GM12878 (cell line): ENCODE data around the gene WWOX. TPM values are rescaled to one million over a fixed set of nuclear protein-coding genes. Genes with fewer than 3 reads are reported as not detected.

Experiments used
- ATAC-seq: fragments of 200-7000 bp; cut with Tn5 transposase; 3 replicates; pipeline ENCODE4 v1.9.1; 2020; ENCODE audit warnings: mild to moderate bottlenecking, moderate library complexity
- BruUV-seq: library from RNA; stranded (reverse); fragments of 400-500 nt; replicated peaks from 2 replicates; lab custom pipeline; 2021; lab: Mats Ljungman, UMichigan
- CTCF ChIA-PET: fragments of 300-600 bp; sonication (Branson Sonifier 250); formaldehyde crosslinking; extraction: SDS; loops from one replicate; lab custom pipeline; 2021; ENCODE audit warnings: inconsistent platforms; lab: Yijun Ruan, JAX
- POLR2A ChIA-PET: fragments of 350-600 bp; formaldehyde crosslinking; extraction: SDS; loops from one replicate; lab custom pipeline; 2021; ENCODE audit warnings: inconsistent platforms; lab: Charles Lee
- RAD21 ChIA-PET: fragments of 300-600 bp; sonication (Branson Sonifier 250); formaldehyde crosslinking; loops from one replicate; lab custom pipeline; 2023; ENCODE audit warnings: antibody characterized with exemption; ENCODE audit not compliant: unreplicated experiment; lab: Charles Lee
- SMC1A ChIA-PET: fragments of 300-600 bp; sonication (Branson Sonifier 250); formaldehyde crosslinking; loops from one replicate; lab custom pipeline; 2023; ENCODE audit not compliant: unreplicated experiment, uncharacterized antibody; lab: Charles Lee
- DNase-seq: peaks from one replicate; pipeline ENCODE4 v3.0.0-alpha.2; 2011; ENCODE audit warnings: low read depth, low spot score
- FAIRE-seq: peaks from 3 replicates; lab custom pipeline; 2011; peaks lifted over from hg19 to GRCh38; lab: Jason Lieb, UNC
- H2AFZ ChIP-seq: 2 replicates; pipeline ENCODE4 v1.6.0; 2011; ENCODE audit warnings: low read depth, low read length, control low read depth; ENCODE audit not compliant: control insufficient read depth
- H3K27ac ChIP-seq: 2 replicates; pipeline ENCODE4 v1.5.1; 2011; ENCODE audit warnings: control low read depth; ENCODE audit not compliant: control insufficient read depth, insufficient read depth
- H3K27me3 ChIP-seq, 2 experiments: replicated peaks in 1 of 2; 2 replicates each; pipeline versions ENCODE4 v1.6.0 to v1.6.1; 2011; ENCODE audit warnings: low read length in 1 of 2; ENCODE audit not compliant: control insufficient read depth in 2 of 2, insufficient read depth in 2 of 2
- H3K36me3 ChIP-seq, 2 experiments: 2 replicates each; pipeline ENCODE4 v1.5.1; 2011; ENCODE audit warnings: low read length in 1 of 2; ENCODE audit not compliant: control insufficient read depth in 2 of 2, insufficient read depth in 2 of 2
- H3K4me1 ChIP-seq: 2 replicates; pipeline ENCODE4 v1.6.1; 2011; ENCODE audit warnings: mild to moderate bottlenecking, low read length, moderate library complexity, mixed read lengths; ENCODE audit not compliant: control insufficient read depth, insufficient read depth
- H3K4me2 ChIP-seq: 2 replicates; pipeline ENCODE4 v1.6.0; 2011; ENCODE audit warnings: control low read depth; ENCODE audit not compliant: control insufficient read depth, insufficient read depth
- H3K4me3 ChIP-seq: fragments of 200-600 bp; sonication (generic); 2 replicates; pipeline ENCODE4 v1.5.1; 2016
- H3K79me2 ChIP-seq: 2 replicates; pipeline ENCODE4 v1.6.0; 2011; ENCODE audit warnings: low read length; ENCODE audit not compliant: control insufficient read depth, insufficient read depth
- H3K9ac ChIP-seq: 2 replicates; pipeline ENCODE4 v1.8.0; 2011; ENCODE audit warnings: low read length, control low read depth, mixed read lengths; ENCODE audit not compliant: control insufficient read depth, insufficient read depth
- H3K9me3 ChIP-seq: replicated peaks from 3 replicates; pipeline ENCODE4 v1.5.1; 2011; ENCODE audit warnings: mild to moderate bottlenecking, low read length; ENCODE audit not compliant: control insufficient read depth, insufficient read depth
- H4K20me1 ChIP-seq: 2 replicates; pipeline ENCODE4 v1.6.0; 2011; ENCODE audit not compliant: control insufficient read depth, insufficient read depth
- ASH2L ChIP-seq: fragments of 300-600, 200-600 bp; sonication (generic); IDR thresholded peaks from 2 replicates; pipeline ENCODE4 v1.6.1; 2017; ENCODE audit warnings: low read depth, mild to moderate bottlenecking, borderline replicate concordance
- BHLHE40 ChIP-seq, 2 experiments: fragments of 450-650 bp in 1 of 2; IDR thresholded peaks; 2 replicates each; pipeline ENCODE4 v1.6.1; 2011 to 2017; ENCODE audit warnings: low read depth in 2 of 2, borderline replicate concordance in 1 of 2, improper control_type of control experiment in 1 of 2, low read length in 1 of 2, mild to moderate bottlenecking in 1 of 2
- IRF5 ChIP-seq: fragments of 450-650 bp; IDR thresholded peaks from 2 replicates; pipeline ENCODE4 v1.6.1; 2017; ENCODE audit warnings: borderline replicate concordance
- KLF5 ChIP-seq: fragments of 450-650 bp; IDR thresholded peaks from 2 replicates; pipeline ENCODE4 v1.6.1; 2014; ENCODE audit warnings: mild to moderate bottlenecking; ENCODE audit not compliant: partially characterized antibody
- NR2C2 ChIP-seq: IDR thresholded peaks from 2 replicates; pipeline ENCODE4 v1.6.1; 2011; ENCODE audit warnings: borderline replicate concordance, low read depth; ENCODE audit not compliant: control insufficient read depth, insufficient read length
- SIX5 ChIP-seq: IDR thresholded peaks from 2 replicates; pipeline ENCODE4 v1.6.1; 2011; ENCODE audit warnings: mild to moderate bottlenecking, low read depth, low read length, moderate library complexity; ENCODE audit not compliant: severe bottlenecking
- SMAD1 ChIP-seq: fragments of 450-650 bp; IDR thresholded peaks from 2 replicates; pipeline ENCODE4 v1.6.1; 2018; ENCODE audit warnings: mild to moderate bottlenecking, low read depth; ENCODE audit not compliant: partially characterized antibody
- SUZ12 ChIP-seq: fragments of 200-600 bp; sonication (generic); IDR thresholded peaks from one replicate; pipeline ENCODE4 v1.6.1; 2018; ENCODE audit warnings: antibody characterized with exemption, mild to moderate bottlenecking; ENCODE audit not compliant: unreplicated experiment
- USF2 ChIP-seq: IDR thresholded peaks from 2 replicates; pipeline ENCODE4 v1.6.1; 2011; ENCODE audit warnings: low read depth, low read length, improper control_type of control experiment, borderline replicate concordance
- ZNF592 ChIP-seq: fragments of 450-650 bp; IDR thresholded peaks from 2 replicates; pipeline ENCODE4 v1.6.1; 2017; ENCODE audit warnings: mild to moderate bottlenecking, moderate library complexity
- WGBS: methylation state at CpG from one replicate; pipeline ENCODE4 v1.1.6; 2016; ENCODE audit warnings: low lambda C conversion rate; ENCODE audit not compliant: insufficient replicate concordance, insufficient coverage; ENCODE audit errors: missing lambda C conversion rate; 5-methylcytosine and 5-hydroxymethylcytosine counted together
- in situ Hi-C: fragments of 300-500 bp; cut with MboI; formaldehyde crosslinking; loops from 9 replicates; pipeline ENCODE4 v1.14.3; 2018; ENCODE audit warnings: mixed read lengths
- intact Hi-C: fragments of 100-400 bp; cut with micrococcal nuclease; formaldehyde crosslinking; loops from one replicate; pipeline ENCODE4 v1.14.2; 2022; ENCODE audit not compliant: unreplicated experiment
- polyA plus RNA-seq, 11 experiments: library from polyadenylated mRNA; depleted of rRNA in 4 of 11; unstranded in 6 of 11; stranded (reverse) in 5 of 11; fragments of >200 nt; fragmentation: Nextera tagmentation in 4 of 11; fragmentation: Illumina TruSeq in 1 of 11; extraction: Ambion mirVana in 4 of 11; extraction: Trizol in 1 of 11; gene quantifications; 1 replicate in 1 of 11; 2 replicates in 10 of 11; pipeline versions ENCODE4 v1.2.1 to v1.2.3, GENCODE V29; 2011 to 2016; ENCODE audit warnings: inconsistent platforms in 2 of 11, missing spikeins in 2 of 11, low read depth in 1 of 11
- total RNA-seq, 4 experiments: library from RNA; depleted of rRNA in 3 of 4; stranded (reverse); fragments of >200 nt in 3 of 4; fragmentation: Illumina TruSeq in 1 of 4; extraction: Trizol in 1 of 4; gene quantifications; 2 replicates each; pipeline versions ENCODE4 v1.2.1 to v1.2.3, GENCODE V29; 2013 to 2021
- TF ChIP-seq, protein P1 (sequence below): fragments of 450-650 bp; IDR thresholded peaks from 2 replicates; pipeline ENCODE4 v1.6.1; 2016; ENCODE audit warnings: mild to moderate bottlenecking, moderate library complexity, borderline replicate concordance

Gene WWOX
- total and polyA plus RNA-seq, 10 of the 15 experiments (the other 5 are each of a cell fraction or from before 2014, with no cell fraction given) = 2.8 to 24.4 (median 17.8) TPM

- H3K4me3 ChIP-seq = no peak overlapping the region
- no peaks in the 10 kb centered on the region for H3K36me3 ChIP-seq
- ChIA-PET RAD21 (no interaction called here), CTCF (no interaction called here), POLR2A (no interaction called here), SMC1A (no interaction called here)
- no peak overlapping the region for H3K9ac ChIP-seq
- FAIRE-seq (peak; percentile 61), ATAC-seq (peak; percentile 81), DNase-seq (peak; percentile 13)
- no peaks in the 10 kb centered on the region for H3K27me3 ChIP-seq
- BruUV-seq = no TSS peak
- no peak overlapping the region for H2AFZ ChIP-seq
- H4K20me1 ChIP-seq = no peaks in the 10 kb centered on the region
- H3K4me2 ChIP-seq = no peak overlapping the region
- in situ Hi-C loops = no loop called here
- intact Hi-C loops = no loop called here
- WGBS = 19% methylated on average over 3 of the region's 3 CpGs
- no peaks in the 10 kb centered on the region for H3K79me2 ChIP-seq
- no peak overlapping the region for H3K27ac ChIP-seq
- no peaks in the 10 kb centered on the region for H3K4me1 ChIP-seq
- no peaks in the 10 kb centered on the region for H3K9me3 ChIP-seq
- TF ChIP-seq NR2C2 (no peak), USF2 (peak; percentile 26; the same call in 1 of the 2 replicates), IRF5 (no peak), ZNF592 (no peak), KLF5 (no peak), BHLHE40 (IDR thresholded peaks at IDR 0.05; ENCODE audit: borderline replicate concordance in 1 of 2, low read depth in 2 of 2, low read length in 1 of 2) (no peak), SMAD1 (no peak), SUZ12 (no peak), ASH2L (no peak), SIX5 (peak; percentile 68)
- TF ChIP-seq, protein P1, sequence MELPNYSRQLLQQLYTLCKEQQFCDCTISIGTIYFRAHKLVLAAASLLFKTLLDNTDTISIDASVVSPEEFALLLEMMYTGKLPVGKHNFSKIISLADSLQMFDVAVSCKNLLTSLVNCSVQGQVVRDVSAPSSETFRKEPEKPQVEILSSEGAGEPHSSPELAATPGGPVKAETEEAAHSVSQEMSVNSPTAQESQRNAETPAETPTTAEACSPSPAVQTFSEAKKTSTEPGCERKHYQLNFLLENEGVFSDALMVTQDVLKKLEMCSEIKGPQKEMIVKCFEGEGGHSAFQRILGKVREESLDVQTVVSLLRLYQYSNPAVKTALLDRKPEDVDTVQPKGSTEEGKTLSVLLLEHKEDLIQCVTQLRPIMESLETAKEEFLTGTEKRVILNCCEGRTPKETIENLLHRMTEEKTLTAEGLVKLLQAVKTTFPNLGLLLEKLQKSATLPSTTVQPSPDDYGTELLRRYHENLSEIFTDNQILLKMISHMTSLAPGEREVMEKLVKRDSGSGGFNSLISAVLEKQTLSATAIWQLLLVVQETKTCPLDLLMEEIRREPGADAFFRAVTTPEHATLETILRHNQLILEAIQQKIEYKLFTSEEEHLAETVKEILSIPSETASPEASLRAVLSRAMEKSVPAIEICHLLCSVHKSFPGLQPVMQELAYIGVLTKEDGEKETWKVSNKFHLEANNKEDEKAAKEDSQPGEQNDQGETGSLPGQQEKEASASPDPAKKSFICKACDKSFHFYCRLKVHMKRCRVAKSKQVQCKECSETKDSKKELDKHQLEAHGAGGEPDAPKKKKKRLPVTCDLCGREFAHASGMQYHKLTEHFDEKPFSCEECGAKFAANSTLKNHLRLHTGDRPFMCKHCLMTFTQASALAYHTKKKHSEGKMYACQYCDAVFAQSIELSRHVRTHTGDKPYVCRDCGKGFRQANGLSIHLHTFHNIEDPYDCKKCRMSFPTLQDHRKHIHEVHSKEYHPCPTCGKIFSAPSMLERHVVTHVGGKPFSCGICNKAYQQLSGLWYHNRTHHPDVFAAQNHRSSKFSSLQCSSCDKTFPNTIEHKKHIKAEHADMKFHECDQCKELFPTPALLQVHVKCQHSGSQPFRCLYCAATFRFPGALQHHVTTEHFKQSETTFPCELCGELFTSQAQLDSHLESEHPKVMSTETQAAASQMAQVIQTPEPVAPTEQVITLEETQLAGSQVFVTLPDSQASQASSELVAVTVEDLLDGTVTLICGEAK = no peak
These were observed 696.9 kb downstream of the WWOX start for GRCh38 chr16:78796221-78796866.
